NCI-H345 treated with DMSO at 0.1 percent for 48 hours (cell line): Measurements from ENCODE around the gene MAST2.
"Not testable (repeated sequence)": the region's sequence is repeated elsewhere in the genome, so short reads cannot be mapped to it uniquely, and the experiment has no call there.

Experiments used
- DNase-seq: peaks from one replicate; lab custom pipeline; 2025; ENCODE audit not compliant: unreplicated experiment; lab: John Stamatoyannopoulos, UW

The MAST2 gene

DNA sequence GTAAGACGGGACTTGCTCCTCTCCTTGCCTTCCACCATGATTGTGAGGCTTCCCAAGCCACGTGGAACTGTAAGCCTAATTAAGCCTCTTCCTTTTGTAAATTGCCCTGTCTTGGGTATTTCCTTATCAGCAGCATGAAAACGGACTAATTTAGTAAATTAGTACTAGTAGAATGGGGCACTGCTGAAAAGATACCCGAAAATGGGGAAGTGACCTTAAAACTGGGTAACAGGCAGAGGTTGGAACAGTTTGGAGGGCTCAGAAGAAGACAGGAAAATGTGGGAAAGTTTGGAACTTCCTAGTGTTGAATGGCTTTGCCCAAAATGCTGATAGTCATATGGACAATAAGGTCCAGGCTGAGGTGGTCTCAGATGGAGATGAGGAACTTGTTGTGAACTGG, 253.8 kb downstream of the MAST2 start:
- not testable (repeated sequence) for DNase-seq

DNA sequence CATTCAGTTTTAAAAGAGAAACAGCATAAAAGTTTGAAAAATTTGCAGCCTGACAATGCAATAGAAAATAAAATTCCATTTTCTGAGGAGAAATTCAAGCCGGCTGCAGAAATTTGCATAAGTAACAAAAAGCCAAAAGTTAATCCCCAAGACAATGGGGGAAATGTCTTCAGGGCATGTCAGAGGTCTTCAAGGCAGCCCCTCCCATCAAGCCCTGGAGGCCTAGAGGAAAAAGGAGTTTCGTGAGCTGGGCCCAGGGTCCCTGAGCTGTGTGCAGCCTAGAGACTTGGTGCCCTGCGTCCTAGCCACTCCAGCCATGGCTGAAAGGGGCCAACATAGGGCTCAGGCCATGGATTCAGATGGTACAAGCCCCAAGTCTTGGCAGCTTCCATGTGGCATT, 254.4 kb downstream of the MAST2 start:
- no peak for DNase-seq

DNA sequence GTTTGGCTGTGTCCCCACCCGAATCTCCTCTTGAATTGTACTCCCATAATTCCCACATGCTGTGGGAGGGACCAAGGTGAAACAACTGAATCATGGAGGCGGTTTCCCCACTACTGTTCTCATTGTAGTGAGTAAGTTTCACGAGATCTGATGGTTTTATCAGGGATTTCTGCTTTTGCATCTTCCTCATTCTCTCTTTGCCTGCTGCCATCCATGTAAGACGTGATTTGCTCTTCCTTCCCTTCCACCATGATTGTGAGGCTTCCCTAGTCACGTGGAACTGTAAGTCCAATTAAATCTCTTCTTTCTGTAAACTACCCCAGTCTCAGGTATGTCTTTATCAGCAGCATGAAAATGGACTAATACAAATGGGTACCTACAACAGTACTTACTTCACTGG, 255.5 kb downstream of the MAST2 start:
- DNase-seq: no peak

DNA sequence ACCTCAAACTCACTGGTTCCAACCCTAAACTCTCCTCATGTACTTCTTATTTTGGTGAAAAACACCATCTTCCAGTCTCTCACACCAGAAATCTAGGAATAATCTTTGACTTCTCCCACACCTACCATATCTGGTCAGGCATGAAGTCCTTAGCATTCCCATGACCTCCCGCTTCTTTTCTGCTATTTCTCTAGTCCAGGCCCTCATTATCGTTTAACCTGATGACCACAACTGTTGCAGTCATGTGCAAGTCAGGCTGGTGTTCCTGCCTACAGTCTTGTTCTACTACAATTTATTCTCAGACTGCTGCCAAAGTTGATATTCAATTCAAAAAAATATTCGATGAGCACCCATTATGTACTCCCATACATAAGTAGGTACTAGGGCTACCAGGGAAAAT, 257.7 kb downstream of the MAST2 start:
- no peak for DNase-seq

DNA sequence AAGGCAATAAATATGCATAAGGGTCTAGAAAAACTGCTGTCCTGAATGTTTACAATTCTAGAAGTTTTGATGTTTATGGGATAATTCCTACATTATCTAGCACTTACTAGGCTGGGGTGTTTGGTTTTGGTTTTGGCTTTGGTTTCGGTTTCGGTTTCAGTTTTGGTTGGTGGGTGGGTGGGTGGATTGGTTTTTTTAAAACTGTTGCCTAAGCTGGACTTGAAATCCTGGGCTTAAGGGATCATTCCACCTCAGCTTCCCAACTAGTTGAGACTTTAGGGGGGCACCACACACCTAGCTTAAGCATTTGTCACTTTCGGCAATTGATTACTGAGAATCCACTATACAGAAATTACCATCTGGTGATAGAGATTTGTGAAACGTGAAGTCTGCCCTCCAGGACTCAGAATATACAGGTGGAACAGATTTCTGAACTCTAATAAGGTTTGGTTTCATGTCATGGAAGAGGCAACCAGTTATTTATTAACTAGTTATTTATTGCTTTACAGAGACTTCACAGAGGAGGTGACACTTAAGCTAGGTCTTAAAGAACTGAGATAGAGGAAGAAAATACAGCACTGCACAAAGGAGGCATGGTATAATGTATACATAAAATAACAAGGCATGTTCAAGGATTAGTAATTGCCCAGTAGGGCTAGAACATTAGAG, 259.4 kb downstream of the MAST2 start:
- DNase-seq: no peak

DNA sequence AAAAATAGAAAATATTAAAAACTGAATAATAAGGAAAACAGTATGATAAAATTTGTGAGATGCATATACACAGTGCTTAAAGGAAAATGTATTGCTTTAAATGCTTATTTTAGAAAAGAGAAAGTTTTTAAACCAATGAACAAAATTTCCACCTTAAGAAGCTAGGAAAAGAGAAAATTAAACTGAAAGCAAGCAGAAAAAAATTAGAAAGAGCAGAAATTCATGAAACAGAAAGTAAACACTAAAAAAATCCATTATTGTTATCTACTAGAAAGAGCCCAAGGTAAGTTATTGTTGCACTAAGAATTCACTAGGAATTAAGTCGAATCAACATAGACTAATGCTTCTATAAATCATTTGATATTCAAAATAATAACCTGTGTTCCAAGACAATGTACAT, 261.3 kb downstream of the MAST2 start:
- DNase-seq: no peak

DNA sequence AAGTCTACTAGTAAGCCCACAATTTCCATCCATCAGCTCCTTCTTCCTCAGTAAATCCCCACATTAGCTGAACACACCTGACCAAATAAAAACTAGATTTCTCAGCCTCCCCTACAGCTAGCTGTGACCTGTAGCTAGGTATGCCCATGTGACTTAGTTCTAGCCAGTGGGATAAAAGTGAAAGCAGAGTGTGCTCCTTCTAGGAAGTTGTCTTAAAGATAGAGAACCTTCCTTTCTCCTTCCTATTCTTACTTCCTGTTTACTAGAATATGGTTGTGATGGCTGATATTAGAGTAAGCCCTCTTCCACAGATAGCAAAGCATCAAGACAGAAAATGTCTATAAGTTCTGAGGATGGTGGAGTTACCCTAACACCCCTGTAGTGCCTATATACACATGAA, 262.0 kb downstream of the MAST2 start:
- DNase-seq: no peak

DNA sequence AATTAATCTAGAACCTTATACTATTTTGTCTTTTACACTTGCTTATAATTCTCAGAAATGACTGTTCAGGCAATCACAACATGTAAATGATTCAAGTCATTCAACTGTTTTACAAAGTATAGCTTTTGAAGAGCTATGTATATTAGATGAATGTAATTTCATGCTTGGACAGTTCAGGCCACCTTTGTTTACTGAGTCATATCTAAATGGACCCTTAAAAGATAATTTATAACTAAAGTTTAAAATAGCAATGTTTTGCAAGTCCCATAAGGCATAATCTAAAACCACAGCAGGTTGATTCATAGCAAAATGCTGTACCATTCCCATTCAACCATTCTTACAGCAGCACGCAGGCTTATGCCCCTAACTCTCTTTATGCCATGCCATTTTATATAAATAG, 264.2 kb downstream of the MAST2 start:
- no peak for DNase-seq

DNA sequence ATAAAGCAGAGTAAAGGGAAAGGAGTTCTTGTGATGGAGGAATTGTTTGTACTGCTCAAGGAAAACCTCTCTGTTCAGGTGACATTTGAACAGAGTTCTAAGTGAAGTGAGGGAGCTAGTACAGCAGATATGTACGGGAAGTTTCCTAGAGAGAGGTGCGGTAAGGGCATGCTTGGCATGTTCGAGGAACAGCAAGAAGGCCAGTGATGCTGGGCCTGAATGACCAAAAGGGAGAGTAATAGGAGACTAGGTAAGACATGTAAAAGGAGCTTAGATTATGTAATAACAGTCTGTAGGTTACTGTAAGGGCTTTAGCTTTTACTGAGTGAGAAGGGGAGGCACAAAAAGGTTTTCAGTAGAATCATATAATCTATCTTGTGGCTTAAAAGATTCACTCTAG, 265.1 kb downstream of the MAST2 start:
- DNase-seq: no peak

DNA sequence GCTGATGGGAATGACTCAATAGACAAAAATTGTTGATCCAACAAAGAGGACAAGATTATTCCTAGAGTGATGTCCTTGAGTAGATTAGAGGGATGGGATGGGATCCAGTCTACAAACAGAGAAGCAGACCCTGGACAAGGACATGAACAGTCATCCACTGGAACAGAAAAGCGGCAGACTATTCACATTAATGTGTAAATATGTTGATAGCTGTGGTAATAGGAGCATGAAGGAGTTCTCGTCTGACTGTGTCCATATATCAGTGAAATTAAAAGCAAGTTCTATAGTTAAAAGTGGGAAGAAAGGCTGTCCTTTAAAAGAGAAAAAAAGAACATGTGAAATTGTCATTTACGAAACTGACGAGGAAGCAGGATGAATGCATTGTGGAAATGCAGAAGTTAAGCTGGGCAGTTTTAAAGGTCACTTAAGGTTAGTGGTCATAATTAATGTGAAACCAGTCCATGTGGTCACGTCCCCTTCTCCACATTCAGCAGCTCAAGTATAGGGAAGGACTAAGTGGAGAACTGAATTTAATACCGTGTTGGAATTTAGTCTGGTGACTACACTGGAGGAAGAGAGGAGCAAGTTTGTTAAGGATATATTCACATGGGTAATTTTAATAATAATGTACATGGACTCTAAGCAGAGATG, 266.9 kb downstream of the MAST2 start:
- DNase-seq: no peak

DNA sequence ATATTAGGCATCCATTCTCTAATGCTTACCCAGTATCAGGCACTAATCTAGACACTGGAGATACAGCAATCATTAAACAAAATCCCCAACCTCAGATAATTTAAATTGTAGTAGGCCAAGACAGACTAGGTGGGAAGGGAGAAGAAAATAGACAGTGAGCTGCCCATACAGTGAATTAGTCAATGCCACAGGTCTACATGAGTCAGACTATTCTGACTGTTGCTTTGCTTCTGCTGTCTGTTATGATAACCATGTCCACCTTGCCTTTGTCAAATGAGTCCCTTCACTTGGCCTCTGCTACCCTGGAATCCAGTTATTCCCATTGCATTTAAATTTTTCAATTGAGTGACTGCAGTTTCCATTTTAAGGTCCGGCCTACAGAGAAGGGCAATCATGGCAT, 269.6 kb downstream of the MAST2 start:
- no peak for DNase-seq

DNA sequence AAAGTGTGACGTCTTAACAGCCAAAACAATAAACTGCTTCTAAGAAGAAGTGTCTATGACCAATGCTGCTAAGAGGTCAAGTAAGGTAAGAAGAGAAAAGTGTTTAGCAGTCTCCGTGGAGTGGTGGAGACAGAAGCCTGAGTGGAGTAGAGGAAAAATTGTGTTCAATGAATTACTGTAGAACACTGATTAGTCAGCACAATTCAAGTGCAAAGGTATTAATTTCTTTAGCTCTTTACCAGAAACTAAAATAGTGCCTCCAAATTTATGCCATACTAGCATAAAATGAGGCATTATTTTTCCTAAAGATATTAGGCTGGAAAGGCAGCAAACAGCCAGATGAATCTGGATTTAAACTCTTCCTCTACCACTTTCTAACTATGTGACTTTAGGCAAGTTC, 272.9 kb downstream of the MAST2 start:
- DNase-seq: no peak

DNA sequence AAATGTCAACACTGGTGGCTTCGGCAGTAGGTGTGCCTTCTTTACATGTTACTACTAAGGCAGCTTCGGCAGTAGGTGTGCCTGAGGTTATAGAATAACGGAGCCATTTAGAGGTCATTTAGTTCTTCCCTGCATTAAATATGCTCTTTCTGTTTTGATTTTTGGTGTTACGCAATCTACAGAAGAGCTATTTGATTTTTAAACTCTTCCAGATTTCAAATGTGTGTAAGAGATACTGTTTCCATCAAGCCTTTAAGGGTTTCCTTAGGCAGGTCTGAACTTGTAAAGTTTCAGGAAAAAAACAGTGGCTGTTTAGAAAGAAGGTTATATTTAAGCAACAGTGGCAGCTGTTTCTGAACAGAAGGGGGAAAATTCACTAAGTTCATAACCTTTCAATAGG, 274.2 kb downstream of the MAST2 start:
- no peak for DNase-seq

DNA sequence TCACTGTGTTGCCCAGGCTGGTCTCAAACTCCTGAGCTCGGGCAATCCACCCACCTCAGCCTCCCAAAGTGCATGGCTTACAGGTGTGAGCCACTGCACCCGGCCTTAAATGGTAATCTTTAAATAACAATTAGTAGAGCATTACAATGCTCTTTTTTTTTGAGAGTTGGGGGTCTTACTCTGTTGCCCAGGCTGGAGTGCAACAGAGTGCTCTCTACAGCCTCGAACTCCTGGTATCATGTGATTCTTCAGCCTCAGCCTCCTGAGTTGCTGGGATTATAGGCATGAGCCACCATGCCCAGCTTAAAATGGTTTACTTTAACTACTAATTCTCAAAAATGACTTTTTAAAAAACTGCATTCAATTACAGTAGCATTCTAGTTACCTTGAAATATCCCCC, 276.8 kb downstream of the MAST2 start:
- DNase-seq: no peak

DNA sequence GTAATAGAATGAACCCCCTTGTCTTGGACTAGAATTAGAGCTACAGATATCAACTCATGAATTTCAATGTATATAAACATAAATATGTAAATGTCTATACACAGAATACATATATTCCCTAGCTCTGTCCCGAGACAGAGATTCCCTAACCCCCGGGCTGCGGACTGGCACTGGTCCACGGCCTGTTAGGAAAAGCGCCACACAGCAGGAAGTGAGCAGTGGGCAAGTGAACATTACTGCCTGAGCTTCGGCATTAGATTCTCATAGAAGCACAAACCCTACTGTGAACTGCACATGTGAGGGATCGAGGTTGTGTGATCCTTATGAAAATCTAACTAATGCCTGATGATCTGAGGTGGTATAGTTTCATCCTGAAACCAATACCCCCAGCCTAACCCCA, 277.8 kb downstream of the MAST2 start:
- no peak for DNase-seq

DNA sequence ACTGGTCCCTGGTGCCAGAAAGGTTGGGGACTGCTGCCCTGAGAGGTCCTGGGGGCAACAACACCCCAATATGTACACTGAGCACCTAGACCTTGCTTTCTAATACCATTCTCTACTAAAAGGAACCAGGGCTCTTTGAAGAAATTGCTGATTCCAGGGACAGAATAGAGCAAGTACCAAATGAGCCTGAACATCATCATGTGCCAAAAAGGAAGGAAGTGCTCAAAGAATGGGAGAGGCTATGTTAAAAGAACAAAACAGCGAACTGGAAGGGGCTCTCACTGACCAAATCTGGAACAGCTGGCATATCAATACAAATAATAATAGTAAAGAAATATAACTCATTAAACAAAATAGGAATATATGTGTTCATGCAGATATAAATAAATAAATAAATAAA, 278.2 kb downstream of the MAST2 start:
- no peak for DNase-seq

DNA sequence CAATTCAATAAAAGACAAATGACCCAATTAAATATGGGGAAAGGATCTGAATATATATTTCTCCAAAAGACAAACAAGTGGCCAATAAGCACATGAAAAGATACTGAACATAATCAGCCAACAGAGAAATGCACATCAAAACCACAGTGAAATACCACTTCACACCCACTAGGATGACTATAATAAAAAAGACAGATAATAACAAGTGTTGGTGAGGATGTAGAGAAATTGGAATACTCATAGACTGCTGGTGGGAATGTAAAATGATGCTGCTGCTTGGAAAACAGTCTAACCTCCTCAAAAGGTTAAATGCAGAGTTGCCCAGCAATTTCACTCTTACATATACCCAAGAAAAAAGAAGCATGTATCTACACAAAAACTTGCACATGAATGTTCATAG, 280.2 kb downstream of the MAST2 start:
- DNase-seq: no peak

DNA sequence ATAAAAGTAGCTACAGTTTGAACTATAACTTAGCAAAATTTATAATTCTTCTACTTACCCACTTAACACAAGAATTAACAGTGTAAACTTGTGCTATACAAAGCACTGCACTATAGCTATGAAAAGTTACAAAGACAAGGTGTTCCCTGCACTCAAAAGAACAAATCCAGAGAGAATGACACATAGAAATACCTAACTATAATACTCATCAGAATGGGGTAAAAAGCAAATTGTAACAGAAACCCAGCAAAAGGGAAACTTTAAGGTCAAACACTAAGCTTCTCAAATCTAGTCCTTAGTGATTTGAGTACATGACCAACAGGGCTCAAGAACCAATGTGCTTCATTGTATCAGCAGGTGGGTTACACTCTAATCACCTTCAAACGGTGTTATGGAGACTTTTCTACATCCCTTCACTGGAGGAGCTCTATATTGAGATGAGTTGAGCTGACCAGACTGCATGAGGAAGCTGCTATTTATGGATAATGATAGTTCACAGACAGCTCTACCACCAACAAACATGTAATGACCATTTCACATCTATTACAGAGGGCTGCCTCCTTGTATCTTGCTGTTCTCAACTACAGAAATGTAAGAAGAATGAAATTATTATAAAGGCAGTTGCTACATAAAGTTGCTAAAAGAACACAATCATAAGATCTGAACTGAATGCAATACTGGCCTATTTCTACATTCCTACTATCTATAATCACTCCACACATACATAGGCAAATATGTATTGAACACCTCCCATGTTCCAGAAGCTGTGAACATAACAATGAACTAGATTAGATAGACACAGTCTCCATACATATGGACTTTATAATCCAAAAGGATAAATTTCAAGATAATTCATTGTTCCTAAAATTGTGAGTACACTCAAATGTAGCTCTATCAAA, 281.4 kb downstream of the MAST2 start:
- DNase-seq: no peak
